HepG2 (cell line): ENCODE results near the gene ABCC3. TPM values are rescaled to one million over a fixed set of nuclear protein-coding genes. Genes with fewer than 3 reads are reported as not detected.

Source experiments
- AGO1 ChIP-seq: fragments of 200-400 bp; formaldehyde crosslinking; IDR thresholded peaks from 2 replicates; pipeline ENCODE4 v1.6.1; 2017; ENCODE audit warnings: mild to moderate bottlenecking, low read depth, low read length, moderate library complexity; ENCODE audit not compliant: poor library complexity, severe bottlenecking
- FOXP1 ChIP-seq, 2 experiments: fragments of 450-650 bp in 1 of 2; IDR thresholded peaks; 2 replicates each; pipeline ENCODE4 v1.6.1; 2017 to 2018; ENCODE audit warnings: antibody characterized with exemption in 1 of 2
- HDAC2 ChIP-seq: sonication (generic); formaldehyde crosslinking; IDR thresholded peaks from 2 replicates; pipeline ENCODE4 v1.4.0; 2020; ENCODE audit warnings: missing genetic modification reagents
- HNF4A ChIP-seq: sonication (generic); formaldehyde crosslinking; IDR thresholded peaks from 2 replicates; pipeline ENCODE4 v1.4.0; 2020; ENCODE audit warnings: missing genetic modification reagents
- MIXL1 ChIP-seq: IDR thresholded peaks from 2 replicates; pipeline ENCODE4 v1.6.1; 2016
- NFE2L1 ChIP-seq: sonication (generic); formaldehyde crosslinking; IDR thresholded peaks from 2 replicates; pipeline ENCODE4 v1.4.0; 2020; ENCODE audit warnings: missing genetic modification reagents, mild to moderate bottlenecking, borderline replicate concordance
- NR2F1 ChIP-seq, 2 experiments: fragments of 450-650 bp in 1 of 2; formaldehyde crosslinking in 1 of 2; IDR thresholded peaks; 2 replicates each; pipeline versions ENCODE4 v1.5.0 to v1.6.1; 2016 to 2020; ENCODE audit warnings: mild to moderate bottlenecking in 1 of 2, missing compliant biosample characterization in 1 of 2, missing genetic modification reagents in 1 of 2, moderate library complexity in 1 of 2
- ZFX ChIP-seq: sonication (generic); formaldehyde crosslinking; IDR thresholded peaks from 2 replicates; pipeline ENCODE4 v1.4.0; 2020; ENCODE audit warnings: mild to moderate bottlenecking, low read depth, missing genetic modification reagents, moderate library complexity
- ZMAT3 ChIP-seq: sonication (generic); formaldehyde crosslinking; conservative IDR thresholded peaks from 2 replicates; pipeline ENCODE4 v1.7.0; 2021; ENCODE audit warnings: missing genetic modification reagents
- ZNF12 ChIP-seq: sonication (generic); formaldehyde crosslinking; IDR thresholded peaks from 2 replicates; pipeline ENCODE4 v1.5.0; 2020; ENCODE audit warnings: missing genetic modification reagents
- ZNF121 ChIP-seq: sonication (generic); formaldehyde crosslinking; IDR thresholded peaks from 2 replicates; pipeline ENCODE4 v1.5.0; 2020; ENCODE audit warnings: mild to moderate bottlenecking, missing genetic modification reagents
- ZNF274 ChIP-seq: sonication (generic); formaldehyde crosslinking; IDR thresholded peaks from 2 replicates; pipeline ENCODE4 v1.5.1; 2020; ENCODE audit warnings: mild to moderate bottlenecking, missing genetic modification reagents
- ZNF337 ChIP-seq: sonication (generic); formaldehyde crosslinking; IDR thresholded peaks from 2 replicates; pipeline ENCODE4 v1.5.1; 2020; ENCODE audit warnings: missing genetic modification reagents, low read depth, mild to moderate bottlenecking, borderline replicate concordance
- ZNF598 ChIP-seq: sonication (generic); formaldehyde crosslinking; IDR thresholded peaks from 2 replicates; pipeline ENCODE4 v1.5.1; 2020; ENCODE audit warnings: mild to moderate bottlenecking, missing genetic modification reagents, borderline replicate concordance
- ZNF616 ChIP-seq: sonication (generic); formaldehyde crosslinking; IDR thresholded peaks from 2 replicates; pipeline ENCODE4 v1.5.0; 2020; ENCODE audit warnings: low read depth, mild to moderate bottlenecking, missing genetic modification reagents
- ZNF652 ChIP-seq: IDR thresholded peaks from 2 replicates; pipeline ENCODE4 v1.6.1; 2016; ENCODE audit warnings: low read depth, borderline replicate concordance
- polyA plus RNA-seq, 8 experiments: library from polyadenylated mRNA; depleted of rRNA in 3 of 8; stranded (reverse) in 7 of 8; unstranded in 1 of 8; fragments of >200 nt; fragmentation: Illumina TruSeq in 4 of 8; extraction: Trizol in 4 of 8; gene quantifications; 2 replicates each; pipeline versions ENCODE4 v1.2.1 to v1.2.3, GENCODE V29; 2011 to 2016; ENCODE audit warnings: low read depth in 4 of 8, missing spikeins in 1 of 8, mixed read lengths in 1 of 8; ENCODE audit not compliant: insufficient read depth in 1 of 8
- total RNA-seq, 5 experiments: library from RNA; depleted of rRNA; stranded (reverse); fragments of >200 nt; fragmentation: Illumina TruSeq; extraction: Trizol; gene quantifications; 2 replicates each; pipeline ENCODE4 v1.2.3, GENCODE V29; 2016; ENCODE audit warnings: low read depth in 1 of 5
- TF ChIP-seq, protein P1 (sequence below): IDR thresholded peaks from 2 replicates; pipeline ENCODE4 v1.6.1; 2012; ENCODE audit warnings: inconsistent platforms
- TF ChIP-seq, protein P2 (sequence below): sonication (generic); formaldehyde crosslinking; conservative IDR thresholded peaks from 2 replicates; pipeline ENCODE4 v1.4.0; 2020; ENCODE audit warnings: missing genetic modification reagents
- TF ChIP-seq, protein P3 (sequence below): sonication (generic); formaldehyde crosslinking; IDR thresholded peaks from 2 replicates; pipeline ENCODE4 v1.4.0; 2020; ENCODE audit warnings: missing genetic modification reagents
- TF ChIP-seq, protein P4 (sequence below): sonication (generic); formaldehyde crosslinking; IDR thresholded peaks from 2 replicates; pipeline ENCODE4 v1.5.1; 2020; ENCODE audit warnings: mild to moderate bottlenecking, missing genetic modification reagents
- TF ChIP-seq, protein P5 (sequence below): sonication (generic); formaldehyde crosslinking; IDR thresholded peaks from 2 replicates; pipeline ENCODE4 v1.5.0; 2020; ENCODE audit warnings: mild to moderate bottlenecking, missing genetic modification reagents, moderate library complexity

ABCC3 gene
- total and polyA plus RNA-seq, 2 of the 13 experiments (the other 11 are each of a cell fraction or from before 2014, with no cell fraction given): 25.2 to 50.7 TPM

DNA sequence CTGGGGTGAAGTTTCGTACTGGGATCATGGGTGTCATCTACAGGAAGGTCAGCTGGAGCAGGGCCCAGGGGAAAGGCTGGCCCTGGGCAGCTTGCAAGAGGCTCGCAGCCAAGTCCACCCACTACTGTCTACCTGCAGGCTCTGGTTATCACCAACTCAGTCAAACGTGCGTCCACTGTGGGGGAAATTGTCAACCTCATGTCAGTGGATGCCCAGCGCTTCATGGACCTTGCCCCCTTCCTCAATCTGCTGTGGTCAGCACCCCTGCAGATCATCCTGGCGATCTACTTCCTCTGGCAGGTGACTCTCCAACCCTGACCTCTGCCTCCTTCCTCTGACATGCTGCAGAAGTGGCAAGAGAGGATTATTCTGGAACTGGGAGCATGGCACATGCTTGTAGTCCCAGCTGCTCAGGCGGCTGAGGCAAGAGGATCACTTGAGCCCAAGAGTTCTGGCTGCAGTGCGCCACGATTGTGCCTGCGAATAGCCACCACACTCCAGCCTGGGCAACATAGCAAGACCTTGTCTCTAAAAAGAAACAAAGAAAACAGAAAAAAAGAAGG is 29.2 kb downstream of the ABCC3 start (continued):
- TF ChIP-seq, protein P1, sequence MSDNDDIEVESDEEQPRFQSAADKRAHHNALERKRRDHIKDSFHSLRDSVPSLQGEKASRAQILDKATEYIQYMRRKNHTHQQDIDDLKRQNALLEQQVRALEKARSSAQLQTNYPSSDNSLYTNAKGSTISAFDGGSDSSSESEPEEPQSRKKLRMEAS: peak; percentile 66; the same call in 1 of the 2 replicates
- peak; percentile 71; the same call in 1 of the 2 replicates for TF ChIP-seq HDAC2 (CRISPR knock-in tag)
- peak in 1 of 2 experiments; percentile 84; a peak in 2 of 4 replicates for TF ChIP-seq NR2F1 (CRISPR knock-in tag; IDR thresholded peaks at IDR 0.05)
- TF ChIP-seq ZNF274 (CRISPR knock-in tag): peak; percentile 35; the same call in 1 of the 2 replicates
- no peak for TF ChIP-seq ZNF12 (CRISPR knock-in tag)
- TF ChIP-seq, protein P2, sequence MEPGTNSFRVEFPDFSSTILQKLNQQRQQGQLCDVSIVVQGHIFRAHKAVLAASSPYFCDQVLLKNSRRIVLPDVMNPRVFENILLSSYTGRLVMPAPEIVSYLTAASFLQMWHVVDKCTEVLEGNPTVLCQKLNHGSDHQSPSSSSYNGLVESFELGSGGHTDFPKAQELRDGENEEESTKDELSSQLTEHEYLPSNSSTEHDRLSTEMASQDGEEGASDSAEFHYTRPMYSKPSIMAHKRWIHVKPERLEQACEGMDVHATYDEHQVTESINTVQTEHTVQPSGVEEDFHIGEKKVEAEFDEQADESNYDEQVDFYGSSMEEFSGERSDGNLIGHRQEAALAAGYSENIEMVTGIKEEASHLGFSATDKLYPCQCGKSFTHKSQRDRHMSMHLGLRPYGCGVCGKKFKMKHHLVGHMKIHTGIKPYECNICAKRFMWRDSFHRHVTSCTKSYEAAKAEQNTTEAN (CRISPR knock-in tag): no peak
- TF ChIP-seq ZNF652 (CRISPR knock-in tag): no peak
- peak; percentile 52; the same call in 1 of the 2 replicates for TF ChIP-seq ZNF598 (CRISPR knock-in tag)
- TF ChIP-seq ZNF337 (CRISPR knock-in tag): peak; percentile 54; the same call in 1 of the 2 replicates
- TF ChIP-seq NFE2L1 (CRISPR knock-in tag): no peak
- no peak for TF ChIP-seq AGO1
- TF ChIP-seq ZMAT3: no peak; the same call in 1 of the 2 replicates
- TF ChIP-seq, protein P3, sequence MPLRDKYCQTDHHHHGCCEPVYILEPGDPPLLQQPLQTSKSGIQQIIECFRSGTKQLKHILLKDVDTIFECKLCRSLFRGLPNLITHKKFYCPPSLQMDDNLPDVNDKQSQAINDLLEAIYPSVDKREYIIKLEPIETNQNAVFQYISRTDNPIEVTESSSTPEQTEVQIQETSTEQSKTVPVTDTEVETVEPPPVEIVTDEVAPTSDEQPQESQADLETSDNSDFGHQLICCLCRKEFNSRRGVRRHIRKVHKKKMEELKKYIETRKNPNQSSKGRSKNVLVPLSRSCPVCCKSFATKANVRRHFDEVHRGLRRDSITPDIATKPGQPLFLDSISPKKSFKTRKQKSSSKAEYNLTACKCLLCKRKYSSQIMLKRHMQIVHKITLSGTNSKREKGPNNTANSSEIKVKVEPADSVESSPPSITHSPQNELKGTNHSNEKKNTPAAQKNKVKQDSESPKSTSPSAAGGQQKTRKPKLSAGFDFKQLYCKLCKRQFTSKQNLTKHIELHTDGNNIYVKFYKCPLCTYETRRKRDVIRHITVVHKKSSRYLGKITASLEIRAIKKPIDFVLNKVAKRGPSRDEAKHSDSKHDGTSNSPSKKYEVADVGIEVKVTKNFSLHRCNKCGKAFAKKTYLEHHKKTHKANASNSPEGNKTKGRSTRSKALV (CRISPR knock-in tag): no peak
- TF ChIP-seq MIXL1 (CRISPR knock-in tag): peak; percentile 60; the same call in 1 of the 2 replicates
- TF ChIP-seq, protein P4, sequence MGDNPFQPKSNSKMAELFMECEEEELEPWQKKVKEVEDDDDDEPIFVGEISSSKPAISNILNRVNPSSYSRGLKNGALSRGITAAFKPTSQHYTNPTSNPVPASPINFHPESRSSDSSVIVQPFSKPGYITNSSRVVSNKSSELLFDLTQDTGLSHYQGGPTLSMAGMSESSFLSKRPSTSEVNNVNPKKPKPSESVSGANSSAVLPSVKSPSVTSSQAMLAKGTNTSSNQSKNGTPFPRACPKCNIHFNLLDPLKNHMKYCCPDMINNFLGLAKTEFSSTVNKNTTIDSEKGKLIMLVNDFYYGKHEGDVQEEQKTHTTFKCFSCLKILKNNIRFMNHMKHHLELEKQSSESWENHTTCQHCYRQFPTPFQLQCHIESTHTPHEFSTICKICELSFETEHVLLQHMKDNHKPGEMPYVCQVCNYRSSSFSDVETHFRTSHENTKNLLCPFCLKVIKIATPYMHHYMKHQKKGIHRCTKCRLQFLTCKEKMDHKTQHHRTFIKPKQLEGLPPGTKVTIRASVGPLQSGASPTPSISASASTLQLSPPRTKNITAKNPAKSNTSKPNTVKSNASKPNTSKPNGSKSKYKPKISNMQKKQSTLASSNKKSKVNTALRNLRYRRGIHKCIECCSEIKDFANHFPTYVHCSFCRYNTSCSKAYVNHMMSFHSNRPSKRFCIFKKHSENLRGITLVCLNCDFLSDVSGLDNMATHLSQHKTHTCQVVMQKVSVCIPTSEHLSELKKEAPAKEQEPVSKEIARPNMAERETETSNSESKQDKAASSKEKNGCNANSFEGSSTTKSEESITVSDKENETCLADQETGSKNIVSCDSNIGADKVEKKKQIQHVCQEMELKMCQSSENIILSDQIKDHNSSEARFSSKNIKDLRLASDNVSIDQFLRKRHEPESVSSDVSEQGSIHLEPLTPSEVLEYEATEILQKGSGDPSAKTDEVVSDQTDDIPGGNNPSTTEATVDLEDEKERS: no peak
- no peak for TF ChIP-seq ZFX (CRISPR knock-in tag)
- TF ChIP-seq, protein P5, sequence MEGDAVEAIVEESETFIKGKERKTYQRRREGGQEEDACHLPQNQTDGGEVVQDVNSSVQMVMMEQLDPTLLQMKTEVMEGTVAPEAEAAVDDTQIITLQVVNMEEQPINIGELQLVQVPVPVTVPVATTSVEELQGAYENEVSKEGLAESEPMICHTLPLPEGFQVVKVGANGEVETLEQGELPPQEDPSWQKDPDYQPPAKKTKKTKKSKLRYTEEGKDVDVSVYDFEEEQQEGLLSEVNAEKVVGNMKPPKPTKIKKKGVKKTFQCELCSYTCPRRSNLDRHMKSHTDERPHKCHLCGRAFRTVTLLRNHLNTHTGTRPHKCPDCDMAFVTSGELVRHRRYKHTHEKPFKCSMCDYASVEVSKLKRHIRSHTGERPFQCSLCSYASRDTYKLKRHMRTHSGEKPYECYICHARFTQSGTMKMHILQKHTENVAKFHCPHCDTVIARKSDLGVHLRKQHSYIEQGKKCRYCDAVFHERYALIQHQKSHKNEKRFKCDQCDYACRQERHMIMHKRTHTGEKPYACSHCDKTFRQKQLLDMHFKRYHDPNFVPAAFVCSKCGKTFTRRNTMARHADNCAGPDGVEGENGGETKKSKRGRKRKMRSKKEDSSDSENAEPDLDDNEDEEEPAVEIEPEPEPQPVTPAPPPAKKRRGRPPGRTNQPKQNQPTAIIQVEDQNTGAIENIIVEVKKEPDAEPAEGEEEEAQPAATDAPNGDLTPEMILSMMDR: 0 out of 2 replicates have a peak, but pooled peaks have one; percentile 12
- TF ChIP-seq ZNF616 (CRISPR knock-in tag): no peak; the same call in 1 of the 2 replicates
- TF ChIP-seq ZNF121 (CRISPR knock-in tag): peak; percentile 96
- TF ChIP-seq FOXP1 (IDR thresholded peaks at IDR 0.05): no peak
- 0 out of 2 replicates have a peak, but pooled peaks have one; percentile 8 for TF ChIP-seq FOXP1 (CRISPR knock-in tag; IDR thresholded peaks at IDR 0.05)
- peak; percentile 92 for TF ChIP-seq HNF4A (CRISPR knock-in tag)
